ENCODE measurements around the gene NUCB1. TPM values are rescaled to one million over a fixed set of nuclear protein-coding genes. Genes with fewer than 3 reads are reported as not detected.

NUCB1 gene
- total and polyA plus RNA-seq, 9 of the 15 experiments (the other 6 are each of a cell fraction or from before 2014, with no cell fraction given) = 3.1 to 153 (median 71.7) TPM

DNA sequence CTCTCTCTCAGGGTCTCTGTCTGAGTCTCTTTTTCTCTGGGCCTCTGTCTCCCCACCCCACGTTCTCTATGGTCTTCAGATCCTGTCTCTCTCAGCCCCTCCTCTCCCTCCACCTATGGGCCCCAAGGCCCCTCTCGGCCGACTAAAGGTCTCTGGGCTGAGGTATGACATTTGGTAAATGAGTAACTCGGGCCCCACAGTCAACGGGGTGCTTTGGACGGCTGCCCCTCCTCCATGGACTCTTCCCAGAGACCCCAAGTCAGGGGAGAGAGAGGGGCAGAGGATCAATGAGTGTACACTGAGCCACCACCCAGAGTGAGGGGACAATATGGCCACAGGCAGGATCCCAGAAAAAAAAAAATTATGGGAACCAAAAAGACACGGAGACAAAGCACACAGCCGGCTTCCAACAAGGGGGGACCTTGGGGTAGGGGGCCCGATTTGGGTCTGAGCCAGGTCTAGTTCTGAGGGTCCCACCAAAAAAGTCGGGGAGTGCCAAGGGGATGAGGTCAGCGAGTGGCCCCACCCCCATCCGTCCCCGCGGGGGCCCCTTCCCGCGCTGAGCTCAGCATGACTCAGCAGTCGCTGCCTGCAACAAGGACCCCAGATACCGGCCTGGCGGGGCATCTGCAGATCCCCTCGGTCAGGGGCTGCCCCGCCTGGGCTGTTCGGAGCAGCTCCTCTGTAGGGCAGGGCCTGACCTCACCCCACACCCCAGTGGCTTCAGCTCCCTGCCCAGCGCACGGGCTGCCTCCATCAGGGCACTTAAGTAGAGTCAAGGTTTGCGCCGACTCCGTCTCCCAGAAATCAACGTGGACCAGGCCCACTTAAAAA is 63.5 kb downstream of the NUCB1 start (continued):
- TF ChIP-seq MIER1 (IDR thresholded peaks at IDR 0.05; ENCODE audit: low read depth) = no peak
- no peak for TF ChIP-seq FOS (IDR thresholded peaks at IDR 0.05; ENCODE audit: extremely low read depth, insufficient read length)
- TF ChIP-seq RCOR1 (IDR thresholded peaks at IDR 0.05; ENCODE audit: borderline replicate concordance in 1 of 2, low read depth in 2 of 2, low read length in 2 of 2) = no peak; a peak in 1 of 4 replicates
- TF ChIP-seq CBFA2T3 (IDR thresholded peaks at IDR 0.05) = peak; percentile 68
- no peak for TF ChIP-seq MEIS2 (IDR thresholded peaks at IDR 0.05; ENCODE audit: partially characterized antibody)
- TF ChIP-seq ETV1 (tag; conservative IDR thresholded peaks at IDR 0.05; ENCODE audit: low read depth) = peak; percentile 70
- TF ChIP-seq ZBED1 (IDR thresholded peaks at IDR 0.05) = peak; percentile 76; the same call in 1 of the 2 replicates
- peak; percentile 90 for TF ChIP-seq TAF9B (IDR thresholded peaks at IDR 0.05; ENCODE audit: partially characterized antibody)
- TF ChIP-seq, protein P1, sequence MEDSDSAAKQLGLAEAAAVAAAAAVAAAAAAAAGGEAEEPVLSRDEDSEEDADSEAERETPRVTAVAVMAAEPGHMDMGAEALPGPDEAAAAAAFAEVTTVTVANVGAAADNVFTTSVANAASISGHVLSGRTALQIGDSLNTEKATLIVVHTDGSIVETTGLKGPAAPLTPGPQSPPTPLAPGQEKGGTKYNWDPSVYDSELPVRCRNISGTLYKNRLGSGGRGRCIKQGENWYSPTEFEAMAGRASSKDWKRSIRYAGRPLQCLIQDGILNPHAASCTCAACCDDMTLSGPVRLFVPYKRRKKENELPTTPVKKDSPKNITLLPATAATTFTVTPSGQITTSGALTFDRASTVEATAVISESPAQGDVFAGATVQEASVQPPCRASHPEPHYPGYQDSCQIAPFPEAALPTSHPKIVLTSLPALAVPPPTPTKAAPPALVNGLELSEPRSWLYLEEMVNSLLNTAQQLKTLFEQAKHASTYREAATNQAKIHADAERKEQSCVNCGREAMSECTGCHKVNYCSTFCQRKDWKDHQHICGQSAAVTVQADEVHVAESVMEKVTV (CRISPR knock-in tag; IDR thresholded peaks at IDR 0.05) = no peak
- TF ChIP-seq MLX (CRISPR knock-in tag; conservative IDR thresholded peaks at IDR 0.05) = no peak
- TF ChIP-seq SMAD1 (IDR thresholded peaks at IDR 0.05; ENCODE audit: low read depth, low read length, partially characterized antibody) = peak; percentile 82
- peak; percentile 91 for TF ChIP-seq SMARCA4 (IDR thresholded peaks at IDR 0.05)
- TF ChIP-seq, protein P2, sequence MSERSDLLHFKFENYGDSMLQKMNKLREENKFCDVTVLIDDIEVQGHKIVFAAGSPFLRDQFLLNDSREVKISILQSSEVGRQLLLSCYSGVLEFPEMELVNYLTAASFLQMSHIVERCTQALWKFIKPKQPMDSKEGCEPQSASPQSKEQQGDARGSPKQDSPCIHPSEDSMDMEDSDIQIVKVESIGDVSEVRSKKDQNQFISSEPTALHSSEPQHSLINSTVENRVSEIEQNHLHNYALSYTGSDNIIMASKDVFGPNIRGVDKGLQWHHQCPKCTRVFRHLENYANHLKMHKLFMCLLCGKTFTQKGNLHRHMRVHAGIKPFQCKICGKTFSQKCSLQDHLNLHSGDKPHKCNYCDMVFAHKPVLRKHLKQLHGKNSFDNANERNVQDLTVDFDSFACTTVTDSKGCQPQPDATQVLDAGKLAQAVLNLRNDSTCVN (CRISPR knock-in tag; IDR thresholded peaks at IDR 0.05) = no peak
- peak; percentile 98 for TF ChIP-seq JUN (IDR thresholded peaks at IDR 0.05; ENCODE audit: borderline replicate concordance, low read depth, low read length)
- peak; percentile 98 for TF ChIP-seq JUN (CRISPR knock-in tag; IDR thresholded peaks at IDR 0.05; ENCODE audit: borderline replicate concordance)
- TF ChIP-seq SP1 (CRISPR knock-in tag; IDR thresholded peaks at IDR 0.05) = peak; percentile 66
- TF ChIP-seq PRMT5 (CRISPR knock-in tag; IDR thresholded peaks at IDR 0.05) = no peak
- no peak for TF ChIP-seq SIX5 (IDR thresholded peaks at IDR 0.05; ENCODE audit: borderline replicate concordance in 1 of 2, insufficient read depth in 1 of 2, low read depth in 1 of 2, low read length in 2 of 2)
- no peak; the same call in 1 of the 2 replicates for TF ChIP-seq ELF4 (CRISPR knock-in tag; IDR thresholded peaks at IDR 0.05)
- no peak for TF ChIP-seq STAT5A (IDR thresholded peaks at IDR 0.05; ENCODE audit: borderline replicate concordance, low read length)
- TF ChIP-seq FOXA1 (IDR thresholded peaks at IDR 0.05; ENCODE audit: borderline replicate concordance) = no peak
- no peak for TF ChIP-seq ZC3H11A (IDR thresholded peaks at IDR 0.05; ENCODE audit: low read depth, low read length)
- TF ChIP-seq E2F1 (CRISPR knock-in tag; IDR thresholded peaks at IDR 0.05) = peak; percentile 90
- TF ChIP-seq NFATC3 (IDR thresholded peaks at IDR 0.05) = no peak
- peak; percentile 89 for TF ChIP-seq DMBX1 (CRISPR knock-in tag; IDR thresholded peaks at IDR 0.05; ENCODE audit: borderline replicate concordance)
- TF ChIP-seq NFXL1 (CRISPR knock-in tag; IDR thresholded peaks at IDR 0.05) = no peak
